Iris pigment epithelial cell (primary cell): ENCODE measurements around the gene GALK2.

ENCODE experiments used
- DNase-seq: peaks from one replicate; pipeline ENCODE4 v3.0.0-alpha.2; 2011; ENCODE audit warnings: low read depth

The GALK2 gene

GRCh38 chr15:49282366-49282765, 112.3 kb downstream of the GALK2 start:
- peak; percentile 87 for DNase-seq

GRCh38 chr15:49286649-49287404, 116.8 kb downstream of the GALK2 start:
- peak; percentile 64 for DNase-seq

- DNase-seq, result no peak
Measured at GRCh38 chr15:49287481-49287880, 117.4 kb downstream of the GALK2 start.

- DNase-seq, result no peak
Measured at GRCh38 chr15:49288391-49288790, 118.3 kb downstream of the GALK2 start.

- DNase-seq, result no peak
Measured at GRCh38 chr15:49290191-49290590, 120.1 kb downstream of the GALK2 start.

GRCh38 chr15:49293941-49294340, 123.9 kb downstream of the GALK2 start:
- DNase-seq, result no peak

- no peak for DNase-seq
Measured at GRCh38 chr15:49296258-49296657, 126.2 kb downstream of the GALK2 start.

- no peak for DNase-seq
Measured at GRCh38 chr15:49297584-49297983, 127.5 kb downstream of the GALK2 start.

- no peak for DNase-seq
Measured at GRCh38 chr15:49300856-49301255, 130.8 kb downstream of the GALK2 start.

- peak; percentile 31 for DNase-seq
Measured at GRCh38 chr15:49301562-49301961, 131.5 kb downstream of the GALK2 start.

GRCh38 chr15:49303003-49303402, 133.0 kb downstream of the GALK2 start:
- no peak for DNase-seq

GRCh38 chr15:49306551-49306950, 136.5 kb downstream of the GALK2 start:
- DNase-seq, result no peak

GRCh38 chr15:49308686-49309085, 138.6 kb downstream of the GALK2 start:
- DNase-seq, result no peak

GRCh38 chr15:49309889-49310288, 139.8 kb downstream of the GALK2 start:
- DNase-seq, result no peak

- DNase-seq, result peak; percentile 92
Measured at GRCh38 chr15:49313650-49314049, 143.6 kb downstream of the GALK2 start.

GRCh38 chr15:49314716-49315115, 144.7 kb downstream of the GALK2 start:
- DNase-seq, result no peak

GRCh38 chr15:49315391-49315823, 145.4 kb downstream of the GALK2 start:
- DNase-seq, result no peak

GRCh38 chr15:49320351-49320750, 150.3 kb downstream of the GALK2 start:
- no peak for DNase-seq

- DNase-seq, result no peak
Measured at GRCh38 chr15:49323207-49323606, 153.2 kb downstream of the GALK2 start.

GRCh38 chr15:49327927-49328326, 157.9 kb downstream of the GALK2 start:
- DNase-seq, result no peak

GRCh38 chr15:49328941-49329340, 158.9 kb downstream of the GALK2 start:
- no peak for DNase-seq

GRCh38 chr15:49330166-49330565, 160.1 kb downstream of the GALK2 start:
- DNase-seq, result no peak

GRCh38 chr15:49331442-49331841, 161.4 kb downstream of the GALK2 start:
- DNase-seq, result no peak

- DNase-seq, result peak; percentile 19
Measured at GRCh38 chr15:49331951-49332350, 161.9 kb downstream of the GALK2 start.
